ENCODE data around the gene HTR7.

HTR7 gene

GRCh38 chr10:90732581-90732980 is 125.3 kb downstream of the HTR7 start:
- no peak for DNase-seq

GRCh38 chr10:90723416-90724068 is 134.3 kb downstream of the HTR7 start:
- no peak for DNase-seq

DNA sequence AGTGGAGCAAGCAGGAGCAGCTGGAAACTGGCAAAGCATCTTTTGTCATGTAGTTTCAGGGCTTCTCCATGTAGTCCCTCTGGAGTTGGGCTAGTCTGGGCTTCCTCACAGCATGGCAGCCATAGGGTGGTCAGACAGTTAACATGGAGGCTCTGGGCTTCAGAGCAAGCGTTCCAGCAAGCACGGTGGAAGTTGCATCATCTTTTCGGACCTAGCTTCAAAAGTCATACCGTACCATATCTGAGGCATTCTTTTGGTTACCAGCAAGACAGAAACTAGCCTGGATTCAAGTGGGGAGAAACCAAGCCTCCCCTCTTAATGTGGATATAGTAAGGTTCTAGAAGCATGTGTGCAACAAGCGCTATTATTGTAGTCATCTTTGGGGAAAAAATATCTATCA is 135.0 kb downstream of the HTR7 start:
- no peak for DNase-seq

- peak; percentile 49 for DNase-seq
Measured at GRCh38 chr10:90718182-90718581, 139.7 kb downstream of the HTR7 start.

- no peak for DNase-seq
Measured at GRCh38 chr10:90712529-90712928, 145.3 kb downstream of the HTR7 start.

GRCh38 chr10:90709727-90710126 is 148.1 kb downstream of the HTR7 start:
- no peak for DNase-seq

- DNase-seq = no peak
Measured at GRCh38 chr10:90707657-90708056, 150.2 kb downstream of the HTR7 start.

DNA sequence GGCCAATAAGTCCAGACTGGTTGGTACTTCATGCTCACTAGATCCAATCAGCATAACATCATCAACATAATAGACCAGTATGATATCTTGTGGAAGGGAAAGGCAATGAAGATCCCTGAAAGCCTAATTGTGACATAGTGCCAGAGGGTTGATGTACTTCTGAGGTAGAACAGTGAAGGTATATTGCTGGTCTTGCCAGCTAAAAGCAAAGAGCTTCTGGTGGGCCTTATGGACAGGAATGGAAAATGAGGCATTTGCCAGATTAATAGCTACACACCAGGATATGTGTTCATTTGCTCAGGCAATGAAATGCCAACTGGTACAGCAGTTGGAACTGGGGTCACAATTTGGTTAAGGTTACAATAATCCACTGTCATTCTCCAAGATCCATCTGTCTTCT is 156.4 kb downstream of the HTR7 start:
- DNase-seq = no peak

DNA sequence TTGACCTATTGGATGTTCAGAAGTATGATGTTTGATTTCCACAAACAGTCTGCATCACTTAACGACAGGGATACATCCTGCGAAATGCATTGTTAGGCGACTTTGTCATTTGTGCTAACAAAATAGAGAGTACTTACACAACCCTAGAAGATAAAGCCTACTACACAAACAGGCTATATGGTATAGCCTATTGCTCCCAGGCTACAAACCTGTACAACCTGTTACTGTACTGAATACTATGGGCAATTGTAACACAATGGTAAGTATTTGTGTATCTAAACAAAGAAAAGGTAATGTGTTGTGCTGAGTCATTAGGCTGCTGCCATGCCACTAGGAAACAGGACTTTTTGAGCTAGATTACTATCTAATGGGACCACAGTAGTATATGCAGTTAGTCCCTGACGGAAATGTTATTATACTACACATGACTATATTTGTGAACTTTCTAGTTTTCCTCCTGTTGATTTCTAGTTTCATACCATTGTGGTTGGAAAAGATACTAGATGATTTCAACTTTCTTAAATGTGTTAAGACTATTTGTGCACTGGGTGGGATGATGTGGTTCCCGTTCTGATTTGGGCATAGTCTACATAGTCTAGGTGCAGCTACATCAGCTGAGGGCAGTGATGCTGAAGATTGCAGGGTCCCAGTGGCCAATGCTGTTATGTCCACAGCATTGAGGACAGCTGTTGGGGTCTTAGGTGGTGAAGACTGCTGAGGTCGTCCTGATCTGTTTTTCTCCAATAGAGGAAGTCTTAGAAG is 161.7 kb downstream of the HTR7 start:
- no peak for DNase-seq

All from OCI-M1 (cell line).